Effector CD8-positive, alpha-beta T cell (primary cell): ENCODE measurements around the gene OMP.

ENCODE experiments used
- DNase-seq: peaks from one replicate; lab custom pipeline; 2025; lab: John Stamatoyannopoulos, UW

The OMP gene

GRCh38 chr11:77104727-77105126 lies 2.1 kb downstream of the OMP start:
- no peak for DNase-seq

- no peak for DNase-seq
Measured at GRCh38 chr11:77106321-77106720, 3.7 kb downstream of the OMP start.

DNA sequence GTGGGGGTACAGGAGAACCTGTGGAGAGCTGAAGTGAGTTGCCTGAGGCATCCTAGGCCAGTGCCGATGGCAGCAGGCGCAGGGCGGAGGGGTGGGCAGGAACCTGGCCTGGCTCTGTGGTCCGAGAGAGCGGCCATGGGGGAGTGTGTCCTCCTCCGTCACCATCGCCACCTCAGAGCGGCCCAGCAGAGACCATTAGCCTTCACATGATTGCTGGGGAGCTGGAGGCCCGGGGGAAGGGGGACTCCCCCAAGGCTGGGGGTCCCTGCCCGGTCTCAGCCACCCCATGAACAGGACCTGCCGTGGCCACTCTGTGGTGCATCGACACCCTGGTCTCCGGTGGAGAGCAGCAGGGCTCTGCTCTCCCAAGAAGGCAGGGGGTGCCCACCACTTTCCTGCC lies 4.1 kb downstream of the OMP start:
- DNase-seq: no peak

GRCh38 chr11:77107950-77108349 lies 5.3 kb downstream of the OMP start:
- no peak for DNase-seq

GRCh38 chr11:77108436-77108835 lies 5.8 kb downstream of the OMP start:
- DNase-seq: no peak

- no peak for DNase-seq
Measured at GRCh38 chr11:77109236-77110019, 6.8 kb downstream of the OMP start.

DNA sequence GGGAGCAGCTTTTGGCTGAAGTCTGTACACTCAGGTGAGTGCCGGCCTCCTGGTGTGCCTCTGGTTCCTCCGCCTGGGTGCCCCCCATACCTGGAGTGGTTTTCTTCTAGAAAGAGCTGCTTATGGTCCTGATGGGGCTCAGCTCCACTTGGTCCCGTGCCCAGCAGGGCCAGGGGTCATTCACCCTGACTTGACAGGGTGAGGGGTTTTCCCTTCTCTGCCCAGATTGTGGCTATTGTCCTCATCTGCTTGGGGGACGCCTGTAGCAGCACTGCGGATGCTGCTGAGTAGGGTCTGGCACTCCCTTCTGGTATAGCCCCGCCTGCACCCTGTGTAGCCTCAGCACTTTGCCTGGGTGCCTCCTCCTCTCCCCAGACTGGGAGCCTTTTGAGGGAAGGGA lies 8.2 kb downstream of the OMP start:
- no peak for DNase-seq

- no peak for DNase-seq
Measured at GRCh38 chr11:77111277-77111676, 8.6 kb downstream of the OMP start.

- no peak for DNase-seq
Measured at GRCh38 chr11:77111946-77112345, 9.3 kb downstream of the OMP start.

DNA sequence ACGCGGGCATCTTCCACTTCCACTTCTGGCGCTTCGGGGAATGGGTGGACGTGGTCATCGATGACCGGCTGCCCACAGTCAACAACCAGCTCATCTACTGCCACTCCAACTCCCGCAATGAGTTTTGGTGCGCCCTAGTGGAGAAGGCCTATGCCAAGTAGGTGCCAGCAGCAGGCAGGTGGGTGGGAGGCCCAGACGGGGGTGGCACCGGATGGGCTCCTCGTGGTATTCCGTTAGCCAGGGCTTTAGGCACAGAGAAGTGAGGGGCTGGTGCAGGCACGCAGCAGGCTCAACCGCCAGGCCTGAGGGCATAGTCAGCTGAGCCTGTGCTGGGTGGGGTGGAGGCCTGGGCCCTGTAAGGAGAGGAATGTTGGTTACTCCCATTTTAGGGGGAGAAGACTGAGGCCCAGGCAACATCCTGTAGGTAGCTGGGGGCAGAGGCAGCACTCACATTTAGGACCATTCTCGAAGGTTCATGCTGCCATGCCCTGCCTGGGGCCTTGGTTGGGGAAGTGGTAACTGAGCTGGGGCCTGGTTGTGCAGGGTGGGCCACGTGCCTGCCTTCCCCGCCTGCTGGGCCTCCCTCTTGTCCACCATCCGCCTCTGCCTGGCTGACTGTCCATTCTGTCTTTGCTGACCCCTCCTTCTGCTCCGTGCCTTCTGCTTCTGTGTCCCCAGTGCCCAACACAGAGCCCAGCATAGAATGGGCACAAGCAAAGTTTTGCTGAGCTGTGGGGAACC lies 10.2 kb downstream of the OMP start:
- DNase-seq: no peak

DNA sequence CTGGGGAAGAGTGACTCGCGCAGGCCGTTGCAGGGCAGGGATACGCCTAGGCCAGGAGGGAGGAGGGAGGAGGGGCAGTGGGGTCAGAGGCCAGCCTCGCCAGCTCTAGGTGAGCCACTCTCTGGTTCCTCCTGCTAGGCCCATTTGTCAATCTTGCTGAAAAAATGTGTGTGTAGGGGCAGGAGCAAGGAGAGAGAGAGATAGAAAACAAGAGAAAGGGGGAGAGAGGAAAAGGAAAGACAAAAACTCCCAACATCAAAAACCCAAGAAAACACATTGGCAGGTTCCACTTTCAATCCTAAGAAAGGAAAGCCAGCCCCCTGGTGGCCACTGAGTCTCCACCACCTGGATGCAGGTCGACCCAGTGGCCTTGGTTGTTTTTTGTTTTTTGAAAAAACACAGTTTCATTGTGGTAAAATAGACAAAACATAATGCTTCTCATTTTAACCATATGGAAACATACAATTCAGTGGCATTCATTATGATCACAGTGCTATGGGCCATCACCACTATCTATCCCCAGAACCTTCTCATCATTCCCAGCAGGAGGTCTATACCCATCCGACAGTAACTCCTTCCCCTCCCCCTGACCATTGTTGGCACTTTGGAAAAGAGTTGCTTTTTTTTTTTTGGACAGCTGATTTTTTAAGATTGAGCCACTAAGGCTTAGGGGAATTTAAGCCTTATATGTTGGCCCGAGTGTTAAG lies 10.9 kb downstream of the OMP start:
- DNase-seq: no peak

GRCh38 chr11:77114089-77114463 lies 11.4 kb downstream of the OMP start:
- no peak for DNase-seq

- DNase-seq: no peak
Measured at GRCh38 chr11:77115181-77115611, 12.6 kb downstream of the OMP start.

GRCh38 chr11:77115956-77116355 lies 13.3 kb downstream of the OMP start:
- no peak for DNase-seq

GRCh38 chr11:77117492-77117891 lies 14.9 kb downstream of the OMP start:
- DNase-seq: no peak

DNA sequence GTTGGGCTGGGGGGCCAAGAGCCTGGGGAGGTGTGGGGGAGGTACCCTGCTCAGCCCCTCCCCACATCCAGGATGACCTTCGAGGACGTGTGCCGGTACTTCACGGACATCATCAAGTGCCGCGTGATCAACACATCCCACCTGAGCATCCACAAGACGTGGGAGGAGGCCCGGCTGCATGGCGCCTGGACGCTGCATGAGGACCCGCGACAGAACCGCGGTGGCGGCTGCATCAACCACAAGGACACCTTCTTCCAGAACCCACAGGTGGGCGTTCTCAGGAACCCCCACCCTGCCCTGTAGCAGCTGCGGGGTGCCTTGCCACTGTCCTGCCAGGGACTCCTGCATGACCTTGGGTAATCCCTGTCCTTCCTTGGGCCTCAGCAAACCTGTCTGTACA lies 15.4 kb downstream of the OMP start:
- no peak for DNase-seq

- DNase-seq: no peak
Measured at GRCh38 chr11:77118971-77119370, 16.3 kb downstream of the OMP start.

GRCh38 chr11:77119531-77119936 lies 16.9 kb downstream of the OMP start:
- DNase-seq: no peak

DNA sequence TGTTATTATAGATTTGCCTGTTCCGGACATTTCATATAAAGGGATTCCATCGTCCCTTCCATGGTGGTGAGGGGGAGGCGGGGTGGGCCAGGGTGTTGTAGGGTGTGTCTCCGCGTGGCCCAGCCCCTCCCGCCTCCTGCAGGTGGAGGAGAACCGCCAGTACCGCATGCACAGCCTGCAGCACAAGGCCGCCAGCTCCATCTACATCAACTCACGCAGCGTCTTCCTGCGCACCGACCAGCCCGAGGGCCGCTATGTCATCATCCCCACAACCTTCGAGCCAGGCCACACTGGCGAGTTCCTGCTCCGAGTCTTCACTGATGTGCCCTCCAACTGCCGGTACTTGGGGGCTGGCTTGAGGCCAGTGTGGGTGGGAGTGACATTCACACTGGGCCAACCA lies 17.9 kb downstream of the OMP start:
- DNase-seq: no peak

- no peak for DNase-seq
Measured at GRCh38 chr11:77121096-77121640, 18.5 kb downstream of the OMP start.

- no peak for DNase-seq
Measured at GRCh38 chr11:77121876-77122575, 19.4 kb downstream of the OMP start.
